OCI-LY7 (cell line): ENCODE results near the gene QSOX1.

Experiments used
- EZH2phosphoT487 ChIP-seq: fragments of 200-600 bp; sonication (generic); IDR thresholded peaks from 2 replicates; pipeline ENCODE4 v1.6.1; 2018; ENCODE audit warnings: low read depth, borderline replicate concordance, mild to moderate bottlenecking, mixed run types, antibody characterized with exemption, low read length, moderate library complexity, mixed read lengths
- TF ChIP-seq, protein P1 (sequence below): fragments of 200-600 bp; sonication (generic); conservative IDR thresholded peaks from 2 replicates; pipeline ENCODE4 v1.5.1; 2014; ENCODE audit warnings: mild to moderate bottlenecking, antibody characterized with exemption, low read length, moderate library complexity, mixed read lengths

DNA sequence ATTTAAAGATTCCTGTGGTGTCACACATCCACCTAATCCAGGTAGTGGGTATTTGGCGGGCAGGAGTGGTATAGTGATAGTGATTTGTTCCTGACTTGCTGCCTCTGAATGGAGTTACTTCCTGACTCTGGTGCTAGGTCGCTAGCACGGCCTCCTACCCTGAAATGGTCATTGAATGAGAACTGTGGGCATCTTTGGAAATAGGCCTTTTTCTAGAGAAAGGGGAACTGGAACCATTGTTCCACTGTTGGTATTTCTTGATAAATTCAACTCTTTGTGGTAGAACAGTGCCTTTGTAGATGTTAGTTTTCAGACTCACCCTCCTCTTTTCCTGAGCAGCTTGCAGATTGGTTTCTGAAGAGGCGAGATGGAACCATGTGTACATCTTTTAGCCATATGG, 1.5 kb downstream of the QSOX1 start:
- TF ChIP-seq, protein P1, sequence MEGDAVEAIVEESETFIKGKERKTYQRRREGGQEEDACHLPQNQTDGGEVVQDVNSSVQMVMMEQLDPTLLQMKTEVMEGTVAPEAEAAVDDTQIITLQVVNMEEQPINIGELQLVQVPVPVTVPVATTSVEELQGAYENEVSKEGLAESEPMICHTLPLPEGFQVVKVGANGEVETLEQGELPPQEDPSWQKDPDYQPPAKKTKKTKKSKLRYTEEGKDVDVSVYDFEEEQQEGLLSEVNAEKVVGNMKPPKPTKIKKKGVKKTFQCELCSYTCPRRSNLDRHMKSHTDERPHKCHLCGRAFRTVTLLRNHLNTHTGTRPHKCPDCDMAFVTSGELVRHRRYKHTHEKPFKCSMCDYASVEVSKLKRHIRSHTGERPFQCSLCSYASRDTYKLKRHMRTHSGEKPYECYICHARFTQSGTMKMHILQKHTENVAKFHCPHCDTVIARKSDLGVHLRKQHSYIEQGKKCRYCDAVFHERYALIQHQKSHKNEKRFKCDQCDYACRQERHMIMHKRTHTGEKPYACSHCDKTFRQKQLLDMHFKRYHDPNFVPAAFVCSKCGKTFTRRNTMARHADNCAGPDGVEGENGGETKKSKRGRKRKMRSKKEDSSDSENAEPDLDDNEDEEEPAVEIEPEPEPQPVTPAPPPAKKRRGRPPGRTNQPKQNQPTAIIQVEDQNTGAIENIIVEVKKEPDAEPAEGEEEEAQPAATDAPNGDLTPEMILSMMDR: no peak
- no peak for TF ChIP-seq EZH2phosphoT487
